ENCODE data around the gene SLC16A5. TPM values are rescaled to one million over a fixed set of nuclear protein-coding genes. Genes with fewer than 3 reads are reported as not detected.

The SLC16A5 gene
- total RNA-seq, 2 experiments from 2014 or later, result 2.3 to 2.8 TPM

- POLR2A ChIA-PET, result interaction anchor here (0.5 kb wide), 1 partner anchor 113 kb away, joined by 6 read pairs; no protein-coding TSS in a partner anchor
These were observed 50.0 kb downstream of the SLC16A5 start for GRCh38 chr17:75137762-75138161.

GRCh38 chr17:75138519-75138918 is 50.8 kb downstream of the SLC16A5 start:
- POLR2A ChIA-PET, result interaction anchor here (0.7 kb wide), 1 partner anchor 13 kb away, joined by 3 read pairs; no protein-coding TSS in a partner anchor
- CTCF ChIA-PET, result interaction anchor here (0.6 to 1.7 kb wide), 2 partner anchors 33 to 78 kb away, joined by 3 read pairs; no protein-coding TSS in a partner anchor

More at GRCh38 chr17:75137762-75138161, 50.0 kb downstream of the SLC16A5 start:
- CTCF ChIA-PET, result interaction anchor here (0.6 to 1.7 kb wide), 3 partner anchors 12 to 79 kb away, joined by 3 read pairs; no protein-coding TSS in a partner anchor

GRCh38 chr17:75142236-75142971 is 54.6 kb downstream of the SLC16A5 start:
- CTCF ChIA-PET, result interaction anchor here (2.2 kb wide), 1 partner anchor 11 kb away, joined by 9 read pairs; the partner anchor contains the start of gene NT5C
- POLR2A ChIA-PET, result no interaction called here

GRCh38 chr17:75144816-75145512 is 57.2 kb downstream of the SLC16A5 start:
- CTCF ChIA-PET, result interaction anchor here (0.5 to 1.7 kb wide), 4 partner anchors 15 to 159 kb away, joined by 4 to 7 read pairs (median 6); partner anchors contain the start of gene NT5C
- POLR2A ChIA-PET, result no interaction called here

- POLR2A ChIA-PET, result no interaction called here
- CTCF ChIA-PET, result no interaction called here
These were observed 58.8 kb downstream of the SLC16A5 start for GRCh38 chr17:75146592-75146991.

- ChIA-PET POLR2A (no interaction called here), CTCF (no interaction called here)
These were observed 60.3 kb downstream of the SLC16A5 start for GRCh38 chr17:75147878-75148546.

GRCh38 chr17:75151930-75152329 is 64.2 kb downstream of the SLC16A5 start:
- POLR2A ChIA-PET, result interaction anchor here (0.5 to 1.1 kb wide), 2 partner anchors 13 to 21 kb away, joined by 3 read pairs; partner anchors contain the start of gene NT5C

GRCh38 chr17:75152523-75152921 is 64.8 kb downstream of the SLC16A5 start:
- CTCF ChIA-PET, result no interaction called here
- POLR2A ChIA-PET, result no interaction called here

More at GRCh38 chr17:75151930-75152329, 64.2 kb downstream of the SLC16A5 start:
- CTCF ChIA-PET, result no interaction called here

GRCh38 chr17:75152922-75153779 is 65.4 kb downstream of the SLC16A5 start:
- ChIA-PET CTCF (no interaction called here), POLR2A (no interaction called here)

- POLR2A ChIA-PET, result interaction anchor here (0.6 to 1.8 kb wide), 5 partner anchors 10 to 40 kb away, joined by 3 to 7 read pairs (median 4); partner anchors contain the start of gene SUMO2
- CTCF ChIA-PET, result interaction anchor here (1.0 to 1.1 kb wide), 2 partner anchors 52 to 119 kb away, joined by 3 read pairs; partner anchors contain the start of gene NUP85
These were observed 66.0 kb downstream of the SLC16A5 start for GRCh38 chr17:75153780-75154194.

- CTCF ChIA-PET, result interaction anchor here (1.0 to 2.8 kb wide), 5 partner anchors 17 to 120 kb away, joined by 3 to 8 read pairs (median 4); partner anchors contain the start of gene NUP85
- POLR2A ChIA-PET, result interaction anchor here (0.6 to 1.8 kb wide), 9 partner anchors 9 to 407 kb away, joined by 3 to 7 read pairs (median 4); partner anchors contain the start of gene SUMO2
These were observed 66.7 kb downstream of the SLC16A5 start, which contains the start of gene JPT1 for GRCh38 chr17:75154195-75155106. Gene JPT1 (minus strand): TSS chr17:75154512. CDS start chr17:75154397, 115 bp downstream.

- ChIA-PET POLR2A (interaction anchor here (0.6 to 1.8 kb wide), 6 partner anchors 19 to 408 kb away, joined by 4 to 7 read pairs (median 5); partner anchors contain the start of gene SUMO2), CTCF (interaction anchor here (0.7 to 2.8 kb wide), 5 partner anchors 17 to 396 kb away, joined by 3 to 8 read pairs (median 4); no protein-coding TSS in a partner anchor)
These were observed 67.4 kb downstream of the SLC16A5 start for GRCh38 chr17:75155191-75155601.

Other genes with a start within 250 kb of the SLC16A5 start
- gene GRIN2C, start 228.1 kb upstream of the SLC16A5 start, total RNA-seq, result not detected
- gene FDXR, start 215.0 kb upstream of the SLC16A5 start, total RNA-seq, result 10 to 100 TPM; 21.0 to 22.5 TPM
- not detected for gene FADS6, start 194.3 kb upstream of the SLC16A5 start, total RNA-seq
- gene USH1G, start 164.7 kb upstream of the SLC16A5 start, total RNA-seq, result not detected
- not detected for gene OTOP2, start 163.7 kb upstream of the SLC16A5 start, total RNA-seq
- gene OTOP3, start 152.1 kb upstream of the SLC16A5 start, total RNA-seq, result not detected
- gene HID1, start 115.2 kb upstream of the SLC16A5 start, total RNA-seq, result 1 to 10 TPM in 1 of 2 experiments, under 1 TPM in 1; 0.89 to 1.9 TPM
- 1 to 10 TPM; 1.8 to 2.0 TPM for gene CDR2L, start 100.3 kb upstream of the SLC16A5 start, total RNA-seq
- gene MRPL58, start 75.3 kb upstream of the SLC16A5 start, total RNA-seq, result 10 to 100 TPM; 65.5 to 66.5 TPM
- 100 to 1,000 TPM; 175 to 181 TPM for gene ATP5PD, start 41.0 kb upstream of the SLC16A5 start, total RNA-seq
- 10 to 100 TPM; 16.8 to 19.1 TPM for gene KCTD2, start 40.7 kb upstream of the SLC16A5 start, total RNA-seq
- gene ARMC7, start 22.0 kb downstream of the SLC16A5 start, total RNA-seq, result 10 to 100 TPM; 10.8 to 11.8 TPM
- 10 to 100 TPM; 77.0 to 81.4 TPM for gene NT5C, start 43.8 kb downstream of the SLC16A5 start, total RNA-seq
- gene JPT1, start 66.6 kb downstream of the SLC16A5 start, total RNA-seq, result 100 to 1,000 TPM; 233 to 238 TPM
- 100 to 1,000 TPM; 634 to 647 TPM for gene SUMO2, start 95.0 kb downstream of the SLC16A5 start, total RNA-seq
- gene NUP85, start 117.7 kb downstream of the SLC16A5 start, total RNA-seq, result 100 to 1,000 TPM; 141 to 151 TPM
- gene GGA3, start 173.7 kb downstream of the SLC16A5 start, total RNA-seq, result 10 to 100 TPM; 67.5 to 68.8 TPM
- gene MRPS7, start 173.9 kb downstream of the SLC16A5 start, total RNA-seq, result 100 to 1,000 TPM in 1 of 2 experiments, 10 to 100 TPM in 1; 98.9 to 102 TPM
- gene MIF4GD, start 183.3 kb downstream of the SLC16A5 start, total RNA-seq, result 10 to 100 TPM; 42.4 to 43.9 TPM
- gene SLC25A19, start 201.5 kb downstream of the SLC16A5 start, total RNA-seq, result 100 to 1,000 TPM; 136 to 141 TPM

Measured in activated CD8-positive, alpha-beta memory T cell treated with anti-CD3 and anti-CD28 coated beads for 36 hours (primary cell).